K562 treated with DMSO at 1 percent for 12 hours (cell line): Measurements from ENCODE around the gene WDR27. TPM values are rescaled to one million over a fixed set of nuclear protein-coding genes. Genes with fewer than 3 reads are reported as not detected.

Experiments used
- total RNA-seq: library from RNA; unstranded; fragments of 300-600 nt; gene quantifications from 2 replicates; pipeline ENCODE4 v1.2.3, GENCODE V29; 2022; ENCODE audit not compliant: insufficient read depth

WDR27 gene
- 8.1 and 31.1 TPM in 2 replicates for total RNA-seq

GRCh38 chr6:169701954-169702839 is at the start of gene WDR27, which contains the start of gene C6orf120:
Gene WDR27, minus strand, starts transcription at chr6:169702029. Its CDS starts 13,024 bp downstream, at chr6:169689005.
Gene C6orf120, plus strand, starts transcription at chr6:169702126. Its CDS starts 334 bp downstream, at chr6:169702460.

GRCh38 chr6:169724494-169725124 is 22.8 kb upstream of the WDR27 start, which contains the start of gene PHF10:
Gene PHF10, minus strand, starts transcription at chr6:169724500. Its CDS starts 569 bp downstream, at chr6:169723931.

Other genes starting within 250 kb of the WDR27 start
- gene C6orf120, start 97 bp upstream of the WDR27 start, total RNA-seq: 19.3 and 40.2 TPM in 2 replicates
- gene PHF10, start 22.5 kb upstream of the WDR27 start, total RNA-seq: 29.9 and 71.7 TPM in 2 replicates
- 1.5 and 6.6 TPM in 2 replicates for gene DYNLT2, start 49.5 kb upstream of the WDR27 start, total RNA-seq
- 15.1 and 18.4 TPM in 2 replicates for gene ERMARD, start 49.6 kb upstream of the WDR27 start, total RNA-seq